Vagina (tissue), 2 donors: ENCODE results near the gene TSPAN14.

Source experiments
- CTCF ChIP-seq, 3 experiments: fragments of 450-650 bp in 2 of 3; fragments of 200-600 bp in 1 of 3; sonication (generic) in 1 of 3; IDR thresholded peaks; one replicate each; pipeline ENCODE4 v1.5.1; 2017 to 2019; ENCODE audit warnings: antibody characterized with exemption in 3 of 3, mild to moderate bottlenecking in 2 of 3, moderate library complexity in 2 of 3
- POLR2A ChIP-seq, 2 donors: fragments of 450-650 bp; IDR thresholded peaks; one replicate each; pipeline ENCODE4 v1.6.1; 2017; ENCODE audit warnings: antibody characterized with exemption in 2 of 2, mild to moderate bottlenecking in 2 of 2, moderate library complexity in 2 of 2
- POLR2AphosphoS5 ChIP-seq, 2 donors: sonication (generic); formaldehyde crosslinking; IDR thresholded peaks; one replicate each; pipeline ENCODE4 v1.9.0; 2017; ENCODE audit warnings: antibody characterized with exemption in 2 of 2, mild to moderate bottlenecking in 2 of 2, low read depth in 1 of 2; ENCODE audit not compliant: insufficient read depth in 1 of 2

GRCh38 chr10:80474941-80475340 is 20.8 kb downstream of the TSPAN14 start:
- TF ChIP-seq CTCF (IDR thresholded peaks at IDR 0.05) (no peak), POLR2AphosphoS5 (IDR thresholded peaks at IDR 0.05; ENCODE audit: insufficient read depth in 1 of 2, low read depth in 1 of 2) (no peak), POLR2A (IDR thresholded peaks at IDR 0.05) (no peak)
